Measurements from ENCODE around the gene RHEBL1. TPM values are rescaled to one million over a fixed set of nuclear protein-coding genes. Genes with fewer than 3 reads are reported as not detected.
A peak's percentile ranks its signal among the peaks of the same experiment; 100 is the strongest.

The RHEBL1 gene
- total RNA-seq, 1 donor from 2014 or later: 1.5 TPM

DNA sequence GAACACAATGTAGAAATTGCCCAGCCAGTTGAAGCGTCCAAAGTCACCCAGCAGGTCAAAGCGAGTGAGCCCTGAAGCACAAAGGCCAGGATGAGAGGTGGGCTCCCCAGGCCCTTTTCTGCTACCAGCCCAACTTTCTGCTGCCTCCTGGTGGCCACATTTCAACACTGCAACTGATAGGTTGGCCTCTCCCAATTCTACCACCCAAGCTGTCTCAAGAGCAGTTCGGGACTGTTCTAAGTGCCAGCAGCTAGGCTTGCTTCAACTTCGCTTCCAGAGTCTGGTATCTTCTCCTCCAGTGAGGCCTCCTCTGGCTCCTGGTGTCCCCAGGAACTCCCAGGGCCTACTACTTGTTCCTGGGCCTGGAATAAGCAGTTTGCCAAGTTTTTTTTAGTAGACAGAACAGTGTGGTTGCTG lies 28.3 kb upstream of the RHEBL1 start:
- intact Hi-C loops (cut with DNase I): no loop called here
- TF ChIP-seq, protein P1, sequence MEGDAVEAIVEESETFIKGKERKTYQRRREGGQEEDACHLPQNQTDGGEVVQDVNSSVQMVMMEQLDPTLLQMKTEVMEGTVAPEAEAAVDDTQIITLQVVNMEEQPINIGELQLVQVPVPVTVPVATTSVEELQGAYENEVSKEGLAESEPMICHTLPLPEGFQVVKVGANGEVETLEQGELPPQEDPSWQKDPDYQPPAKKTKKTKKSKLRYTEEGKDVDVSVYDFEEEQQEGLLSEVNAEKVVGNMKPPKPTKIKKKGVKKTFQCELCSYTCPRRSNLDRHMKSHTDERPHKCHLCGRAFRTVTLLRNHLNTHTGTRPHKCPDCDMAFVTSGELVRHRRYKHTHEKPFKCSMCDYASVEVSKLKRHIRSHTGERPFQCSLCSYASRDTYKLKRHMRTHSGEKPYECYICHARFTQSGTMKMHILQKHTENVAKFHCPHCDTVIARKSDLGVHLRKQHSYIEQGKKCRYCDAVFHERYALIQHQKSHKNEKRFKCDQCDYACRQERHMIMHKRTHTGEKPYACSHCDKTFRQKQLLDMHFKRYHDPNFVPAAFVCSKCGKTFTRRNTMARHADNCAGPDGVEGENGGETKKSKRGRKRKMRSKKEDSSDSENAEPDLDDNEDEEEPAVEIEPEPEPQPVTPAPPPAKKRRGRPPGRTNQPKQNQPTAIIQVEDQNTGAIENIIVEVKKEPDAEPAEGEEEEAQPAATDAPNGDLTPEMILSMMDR (IDR thresholded peaks at IDR 0.05): peak; percentile 84
- ATAC-seq (peak; percentile 35 to 41), DNase-seq (peak; percentile 61)
- no peak overlapping the region for H3K27ac ChIP-seq
- no peak overlapping the region for H3K4me3 ChIP-seq
- peaks cover 22% of the 10 kb centered on the region for H3K4me1 ChIP-seq
- peaks cover 73% of the 10 kb centered on the region for H3K36me3 ChIP-seq
- no peaks in the 10 kb centered on the region for H3K9me3 ChIP-seq
- H3K27me3 ChIP-seq (ENCODE audit: low read depth): peaks cover 18% of the 10 kb centered on the region

DNA sequence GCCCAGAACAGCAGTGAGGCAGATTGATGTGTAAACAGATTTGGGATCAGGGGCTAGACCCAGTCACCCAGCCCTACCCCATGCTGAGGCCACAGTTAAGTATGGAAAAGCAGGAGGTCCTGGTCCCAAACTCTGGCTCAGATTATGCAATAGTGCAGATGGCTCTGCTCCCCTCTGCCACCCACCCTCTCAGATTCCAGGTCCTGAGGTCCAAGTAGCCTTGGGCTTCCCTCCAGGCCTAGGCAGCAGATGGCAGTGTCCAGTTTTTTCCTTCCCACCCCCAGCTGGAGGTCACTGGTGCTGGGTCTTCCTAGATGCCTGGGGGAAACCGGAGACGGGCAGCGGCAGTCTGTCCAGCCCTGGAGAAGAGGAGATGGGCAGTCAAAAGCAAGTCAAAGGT lies 27.6 kb upstream of the RHEBL1 start:
- intact Hi-C loops (cut with DNase I): no loop called here
- Histone ChIP-seq H3K4me3 (no peak overlapping the region), H3K27me3 (ENCODE audit: low read depth) (peaks cover 24% of the 10 kb centered on the region), H3K27ac (no peak overlapping the region), H3K36me3 (peaks cover 67% of the 10 kb centered on the region), H3K9me3 (no peaks in the 10 kb centered on the region), H3K4me1 (peaks cover 29% of the 10 kb centered on the region)
- TF ChIP-seq, protein P1 (IDR thresholded peaks at IDR 0.05): no peak
- no peak for DNase-seq
- no peak for ATAC-seq

DNA sequence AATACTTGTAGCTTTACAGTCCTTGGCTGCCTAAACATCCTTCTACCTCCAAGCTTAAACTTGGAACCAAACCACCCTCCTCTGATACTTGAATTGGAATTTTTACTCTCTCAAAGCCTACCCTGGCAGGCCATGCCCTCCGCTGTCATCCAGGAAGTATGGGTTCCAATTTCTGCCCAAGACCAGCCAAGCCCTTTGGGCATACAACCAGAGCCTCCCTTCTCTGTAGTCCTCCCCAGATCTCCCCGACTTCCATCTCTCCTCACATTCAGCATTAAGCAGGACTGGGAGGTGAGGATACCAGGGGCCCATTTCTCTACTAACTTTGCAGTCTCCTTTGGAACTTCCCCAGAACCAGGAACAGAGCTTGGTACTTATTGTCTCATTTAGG lies 25.2 kb upstream of the RHEBL1 start:
- DNase-seq (no peak), ATAC-seq (no peak)
- Histone ChIP-seq H3K27ac (no peak overlapping the region), H3K27me3 (ENCODE audit: low read depth) (peaks cover 47% of the 10 kb centered on the region), H3K9me3 (no peaks in the 10 kb centered on the region), H3K4me1 (peaks cover 52% of the 10 kb centered on the region), H3K4me3 (no peak overlapping the region), H3K36me3 (peaks cover 43% of the 10 kb centered on the region)
- intact Hi-C loops (cut with DNase I): no loop called here
- TF ChIP-seq, protein P1 (IDR thresholded peaks at IDR 0.05): no peak

DNA sequence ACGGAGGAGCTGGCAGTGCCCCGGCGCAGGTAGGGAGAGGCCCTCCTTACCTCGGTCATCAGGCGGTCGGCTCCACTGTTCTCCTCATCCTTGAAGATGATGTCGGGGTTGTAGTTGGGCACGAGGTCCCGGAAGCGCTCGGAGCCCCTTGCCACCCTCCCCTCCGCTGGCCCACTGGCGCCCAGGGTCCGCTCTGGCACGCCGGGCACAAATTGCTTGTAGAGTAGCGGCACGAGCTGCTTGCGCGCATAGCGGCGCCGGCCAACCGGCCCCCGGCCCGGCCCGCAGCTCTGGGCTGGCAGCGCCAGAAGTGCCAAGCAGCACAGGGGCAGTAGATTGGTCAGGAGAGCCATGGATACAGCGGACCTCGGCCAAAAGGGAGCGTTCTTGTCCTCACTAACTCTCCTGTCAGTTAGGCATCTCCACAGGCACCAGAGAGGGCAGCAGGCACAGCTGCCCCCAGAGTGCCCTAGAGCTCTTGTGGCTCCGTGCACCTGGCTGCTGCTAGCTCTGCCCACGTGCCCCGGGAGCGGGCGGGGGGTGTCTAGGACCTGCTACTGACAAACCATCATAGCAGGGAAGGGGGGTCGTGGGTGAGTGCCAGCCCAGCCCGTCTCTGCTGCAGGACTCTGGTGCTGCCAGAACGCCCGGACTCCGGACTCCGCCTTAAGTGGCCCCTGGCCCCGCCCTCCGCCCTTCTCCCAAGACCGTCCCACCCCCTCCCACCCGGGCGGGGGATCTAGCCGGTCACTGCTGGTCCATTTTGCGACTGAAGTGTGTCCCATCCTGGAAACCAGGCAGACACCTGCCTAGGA lies 24.6 kb upstream of the RHEBL1 start, which contains the start of gene DHH:
Gene DHH (minus strand): TSS at position 642 of the 815 bp plus-strand sequence. CDS start 289 bp downstream, at position 353.
- H3K9me3 ChIP-seq: no peaks in the 10 kb centered on the region
- TF ChIP-seq, protein P1 (IDR thresholded peaks at IDR 0.05): no peak
- no peak within 1 kb of the TSS for H3K27ac ChIP-seq
- intact Hi-C loops (cut with DNase I): no loop called here
- peaks cover 58% of the 10 kb centered on the region for H3K4me1 ChIP-seq
- H3K4me3 ChIP-seq: peak within 1 kb of the TSS; percentile 38
- ATAC-seq (peak; percentile 36 to 42), DNase-seq (peak; percentile 61)
- peaks cover 37% of the 10 kb centered on the region for H3K36me3 ChIP-seq
- peaks cover 53% of the 10 kb centered on the region for H3K27me3 ChIP-seq (ENCODE audit: low read depth)

DNA sequence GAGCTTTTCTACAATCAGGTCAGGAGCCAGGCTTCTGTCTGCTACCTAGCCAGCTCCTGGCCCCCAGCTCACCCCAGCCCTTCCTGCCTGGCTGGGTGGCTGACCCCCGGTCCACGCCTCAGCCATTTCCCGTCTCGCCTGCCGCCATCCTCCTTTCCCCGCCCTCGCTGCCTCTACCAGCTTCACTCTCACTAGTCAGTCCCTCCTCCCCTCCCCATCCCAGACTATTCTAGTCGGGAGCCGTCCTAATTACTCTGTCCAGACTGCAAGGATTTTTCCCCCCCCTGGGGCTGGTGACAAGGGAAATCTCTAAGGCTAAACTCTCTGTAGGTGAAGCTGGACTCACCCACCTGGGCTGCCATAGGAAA lies 24.0 kb upstream of the RHEBL1 start:
- Histone ChIP-seq H3K27me3 (ENCODE audit: low read depth) (peaks cover 59% of the 10 kb centered on the region), H3K9me3 (no peaks in the 10 kb centered on the region), H3K27ac (no peak overlapping the region), H3K4me3 (peak overlapping the region; percentile 38), H3K4me1 (peaks cover 63% of the 10 kb centered on the region), H3K36me3 (peaks cover 31% of the 10 kb centered on the region)
- ATAC-seq (peak; percentile 3 to 13), DNase-seq (no peak)
- intact Hi-C loops (cut with DNase I): no loop called here
- TF ChIP-seq, protein P1 (IDR thresholded peaks at IDR 0.05): no peak
